Retina (tissue), 1 donor: ENCODE results near the gene SDCCAG8.
"Not testable (repeated sequence)": the region's sequence is repeated elsewhere in the genome, so short reads cannot be mapped to it uniquely, and the experiment has no call there.

Source experiments
- DNase-seq: peaks from one replicate; pipeline ENCODE4 v3.0.0-alpha.2; 2016

SDCCAG8 gene

DNA sequence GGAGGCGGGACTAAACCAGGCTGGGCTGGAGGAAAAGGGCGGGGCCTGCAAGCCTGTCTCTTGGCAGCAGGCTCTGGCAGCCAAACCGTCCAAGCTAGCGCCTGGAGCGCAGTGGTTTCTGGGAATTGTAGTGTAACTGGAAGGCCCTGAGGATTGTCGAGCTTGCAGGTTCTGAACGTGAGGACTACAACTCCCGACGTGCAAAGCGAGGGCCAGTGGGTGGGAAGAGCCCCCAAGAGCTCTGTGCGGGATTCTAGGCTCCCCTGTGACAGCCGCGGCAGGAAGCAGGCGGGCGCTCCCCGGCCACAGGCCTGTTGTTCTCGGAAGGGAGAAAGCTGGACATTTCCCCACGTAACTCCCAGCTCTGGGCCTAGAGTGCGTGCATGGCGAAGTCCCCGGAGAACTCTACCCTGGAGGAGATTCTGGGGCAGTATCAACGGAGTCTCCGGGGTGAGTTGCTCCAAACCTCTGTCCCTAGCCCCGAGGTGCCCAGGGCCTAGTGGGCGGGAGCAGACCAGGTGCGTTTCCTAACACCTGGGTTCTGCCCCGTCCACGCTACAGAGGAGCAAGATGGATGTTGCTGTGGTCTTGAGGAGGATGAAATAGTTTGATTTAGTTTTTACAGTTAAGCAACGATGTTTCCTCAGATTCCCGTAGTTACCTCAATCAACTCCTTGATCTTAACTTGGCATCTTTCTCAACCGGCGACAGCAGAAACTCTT, at the start of gene SDCCAG8:
TSS of gene SDCCAG8 (plus strand) at position 251 of the 722 bp plus-strand sequence. CDS start at position 384, 133 bp downstream.
- DNase-seq, result peak; percentile 99

DNA sequence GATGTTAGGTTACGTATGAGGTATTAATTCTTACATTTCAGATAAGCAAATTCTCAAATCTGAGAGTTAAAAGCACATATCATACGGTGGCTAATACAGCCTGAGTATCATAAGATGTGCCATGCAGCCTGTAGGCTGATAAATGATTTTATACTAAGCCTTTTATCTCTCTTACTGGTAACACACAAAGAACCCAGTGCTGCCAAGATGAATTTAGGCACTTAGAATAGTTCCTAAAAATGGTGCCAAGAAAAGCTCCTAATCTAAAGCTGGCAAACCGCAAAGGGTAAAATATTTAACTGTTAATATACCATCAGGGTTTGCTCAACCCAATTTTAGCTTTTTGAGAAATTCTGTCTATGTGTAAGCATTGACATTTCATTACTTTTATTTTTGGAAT, 43.9 kb upstream of the SDCCAG8 start:
- DNase-seq, result not testable (repeated sequence)

- DNase-seq, result no peak
Observed at GRCh38 chr1:243213045-243213787, 42.6 kb upstream of the SDCCAG8 start.

GRCh38 chr1:243215276-243215875, 40.5 kb upstream of the SDCCAG8 start:
- not testable (repeated sequence) for DNase-seq

DNA sequence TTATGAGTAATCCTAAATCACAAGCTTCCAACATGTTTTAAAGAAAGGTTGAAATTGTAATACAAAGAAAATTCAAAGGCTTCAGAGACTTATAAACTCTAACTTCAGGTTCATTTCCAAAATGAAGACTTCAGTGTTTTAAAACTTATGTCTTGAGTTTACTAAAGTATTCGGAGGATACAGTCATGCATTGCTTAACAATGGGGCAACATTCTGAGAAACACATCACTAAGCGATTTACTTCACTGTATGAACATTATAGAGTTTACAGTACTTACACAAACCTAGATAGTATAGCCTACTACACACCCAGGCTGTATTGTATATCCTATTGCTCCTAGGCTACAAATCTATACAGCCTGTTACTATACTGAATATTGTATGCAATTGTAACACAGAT, 39.1 kb upstream of the SDCCAG8 start:
- no peak for DNase-seq

DNA sequence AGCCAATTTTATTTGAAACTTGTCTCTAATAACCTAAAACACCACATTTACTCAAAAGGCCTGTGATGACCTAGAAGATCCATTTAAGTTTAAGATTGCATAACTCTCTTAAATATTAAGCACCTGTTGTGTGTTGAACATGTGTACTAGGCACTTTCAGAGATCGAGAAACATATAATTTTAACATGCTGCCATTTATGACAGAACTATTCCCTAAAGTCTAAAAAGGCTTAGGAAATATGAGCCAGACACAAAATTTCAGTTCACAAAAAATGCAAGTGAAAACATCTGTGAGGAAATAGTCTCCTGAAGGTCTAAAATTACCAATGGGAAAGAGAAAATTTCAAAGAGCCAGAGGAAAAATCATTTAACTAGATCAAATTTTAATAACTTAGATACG, 38.5 kb upstream of the SDCCAG8 start:
- no peak for DNase-seq

- no peak for DNase-seq
Observed at GRCh38 chr1:243218059-243218458, 37.8 kb upstream of the SDCCAG8 start.

DNA sequence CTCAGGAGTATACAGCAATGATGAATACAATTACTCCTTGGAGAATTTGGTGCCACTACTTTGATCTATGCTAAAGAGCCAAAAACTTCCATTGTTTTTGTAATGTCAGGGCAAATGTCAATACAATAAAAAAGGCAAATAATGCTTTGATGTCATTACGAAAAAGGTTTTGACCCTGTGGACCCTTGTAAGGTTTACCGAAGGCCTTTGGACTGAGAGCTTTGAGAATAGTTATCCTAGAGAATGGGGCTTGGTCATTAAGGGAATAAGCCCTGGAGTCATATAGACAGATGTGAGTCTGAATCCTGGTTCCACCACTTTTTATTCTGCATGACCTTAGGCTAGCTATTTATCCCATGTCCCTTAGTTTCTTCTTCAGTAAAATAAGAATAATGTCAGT, 28.2 kb upstream of the SDCCAG8 start:
- no peak for DNase-seq

DNA sequence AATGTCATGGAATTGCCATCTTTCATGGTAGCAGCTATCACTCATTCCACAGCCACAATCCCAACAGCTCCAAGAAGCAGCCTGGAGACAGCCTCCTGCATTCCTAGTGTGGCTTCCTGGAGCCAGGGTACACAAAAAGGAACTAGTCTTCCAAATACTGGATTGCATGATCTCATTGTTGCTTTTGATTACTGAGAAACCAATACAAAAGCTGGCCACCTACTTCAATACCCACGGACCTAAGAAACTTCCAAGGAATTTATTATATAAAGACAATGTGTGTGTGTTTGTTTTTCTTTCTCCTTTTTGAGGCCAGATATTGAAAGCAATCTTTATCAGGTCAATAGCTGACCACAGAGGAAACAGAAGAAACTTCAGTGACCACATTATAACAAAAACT, 26.3 kb upstream of the SDCCAG8 start:
- no peak for DNase-seq

DNA sequence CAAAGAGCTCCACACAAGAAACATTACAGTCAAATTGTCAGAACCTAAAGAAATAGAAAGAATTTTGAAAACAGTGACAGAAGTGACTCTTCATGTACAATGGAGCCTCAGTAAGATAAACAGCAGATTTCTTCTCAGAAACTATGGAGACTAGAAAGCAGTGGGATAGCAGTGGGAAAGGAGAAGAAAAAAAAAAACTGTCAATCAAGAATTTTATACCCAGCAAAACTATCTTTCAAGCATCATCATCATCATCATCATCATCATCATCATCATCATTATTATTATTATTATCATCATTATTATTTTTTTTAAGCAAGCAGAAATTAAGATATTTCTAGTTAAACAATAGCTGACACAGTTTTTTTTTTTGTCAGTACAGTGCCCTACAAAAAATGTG, 24.9 kb upstream of the SDCCAG8 start:
- peak; percentile 2 for DNase-seq

- DNase-seq, result no peak
Observed at GRCh38 chr1:243233908-243234307, 21.9 kb upstream of the SDCCAG8 start.

GRCh38 chr1:243234978-243235647, 20.7 kb upstream of the SDCCAG8 start:
- DNase-seq, result no peak

- no peak for DNase-seq
Observed at GRCh38 chr1:243236604-243237252, 19.1 kb upstream of the SDCCAG8 start.

- DNase-seq, result no peak
Observed at GRCh38 chr1:243244432-243244841, 11.4 kb upstream of the SDCCAG8 start.

DNA sequence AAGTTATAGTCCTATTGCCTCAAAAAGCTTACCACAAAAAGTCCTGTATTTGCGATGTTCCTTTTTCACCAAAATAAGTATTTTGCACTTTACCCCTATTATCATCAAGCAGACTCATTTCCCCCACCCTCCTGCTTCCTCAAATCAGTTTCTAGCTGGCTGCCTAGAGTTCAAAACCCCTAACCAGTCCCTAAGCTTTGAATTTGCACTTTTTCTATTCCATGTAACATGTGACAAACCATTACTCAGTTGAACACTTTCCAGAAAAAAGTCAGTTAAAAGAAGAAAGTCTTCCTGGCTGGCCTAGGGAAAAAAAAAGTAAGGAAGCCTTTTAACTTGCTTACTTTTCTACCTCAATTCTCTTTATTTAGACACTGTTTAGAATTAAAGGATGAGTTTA, 8.9 kb upstream of the SDCCAG8 start:
- DNase-seq, result no peak

DNA sequence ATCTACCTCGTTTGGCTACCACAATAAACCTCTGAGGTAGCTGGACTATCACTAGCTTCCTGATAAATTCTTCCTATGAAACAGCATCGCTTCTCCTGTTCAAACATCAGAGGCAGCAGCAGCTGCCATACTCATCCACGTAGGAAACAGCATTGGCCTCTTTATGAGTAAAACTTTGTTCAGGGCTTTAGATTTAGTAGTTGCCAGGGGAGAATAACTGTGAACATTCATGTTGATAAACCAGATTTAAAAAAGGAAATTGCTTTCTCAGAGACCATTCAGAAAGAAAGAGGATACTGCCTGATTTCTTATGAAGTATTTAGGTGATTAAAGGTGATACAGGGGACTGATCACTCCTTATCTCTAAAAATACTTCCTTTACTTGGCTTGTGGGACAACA, 7.9 kb upstream of the SDCCAG8 start:
- no peak for DNase-seq

- no peak for DNase-seq
Observed at GRCh38 chr1:243249214-243249613, 6.6 kb upstream of the SDCCAG8 start.

GRCh38 chr1:243250102-243250501, 5.7 kb upstream of the SDCCAG8 start:
- DNase-seq, result no peak

GRCh38 chr1:243251539-243251938, 4.3 kb upstream of the SDCCAG8 start:
- no peak for DNase-seq

GRCh38 chr1:243253211-243253925, 2.5 kb upstream of the SDCCAG8 start:
- DNase-seq, result peak; percentile 15

DNA sequence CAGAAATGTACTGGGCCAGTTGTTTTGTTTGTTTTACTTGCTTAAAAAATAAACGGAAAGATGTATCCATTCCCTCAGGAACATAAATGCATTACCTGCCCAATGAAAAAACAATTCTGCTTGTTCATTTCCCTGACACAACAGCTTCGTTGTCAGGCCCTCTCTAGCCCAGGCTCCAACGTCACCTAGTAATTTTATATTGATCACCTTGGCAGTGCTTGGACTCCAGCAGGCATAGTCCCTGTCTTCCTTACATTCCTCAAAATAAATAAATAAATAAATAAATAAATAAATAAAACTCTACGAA, 2.0 kb upstream of the SDCCAG8 start:
- no peak for DNase-seq

GRCh38 chr1:243254233-243254926, 1.5 kb upstream of the SDCCAG8 start:
- DNase-seq, result peak; percentile 85
